ENCODE results near the gene SLC39A2.
A peak's percentile ranks its signal among the peaks of the same experiment; 100 is the strongest.
"Not testable (repeated sequence)": the region's sequence is repeated elsewhere in the genome, so short reads cannot be mapped to it uniquely, and the experiment has no call there.

SLC39A2 gene

DNA sequence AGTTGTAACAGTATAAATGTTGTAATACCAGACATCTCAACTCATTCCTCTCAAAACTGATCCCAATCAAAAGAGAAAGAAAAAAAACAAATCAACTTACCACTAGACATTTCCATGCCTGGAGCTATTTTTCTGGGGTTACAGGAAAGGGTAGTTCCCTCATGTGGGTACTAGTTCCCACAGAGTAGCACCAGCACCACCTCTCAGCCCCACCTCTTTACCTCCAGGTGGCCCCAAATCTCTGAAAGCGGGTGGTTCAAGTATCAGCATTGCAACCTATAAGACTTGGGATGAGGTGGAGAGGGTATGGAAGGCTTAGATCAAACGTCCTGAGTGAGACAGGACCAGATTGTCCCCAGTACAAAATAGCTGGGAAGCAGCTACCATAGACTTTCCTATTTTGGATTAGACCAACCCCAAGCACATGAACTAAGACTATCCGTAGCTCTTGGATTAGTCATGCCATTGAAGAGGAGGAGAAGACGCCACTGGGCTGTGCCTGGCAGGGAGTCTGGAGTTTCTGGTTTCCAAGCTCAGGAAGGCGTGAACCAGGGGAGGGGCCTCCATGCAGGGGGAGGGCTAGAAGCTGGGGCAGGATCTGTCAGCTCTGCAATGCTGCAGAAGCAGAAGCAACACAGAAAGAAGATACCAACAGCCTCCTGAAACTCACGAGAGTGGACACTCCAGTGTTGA is at the start of gene SLC39A2:
SLC39A2 (plus strand) TSS at position 620 of the 693 bp plus-strand sequence. CDS start 154 bp downstream, outside the sequence.
- DNase-seq (ENCODE audit: low spot score), result no peak

GRCh38 chr14:20954736-20955537 is 44.2 kb upstream of the SLC39A2 start, which contains the start of gene RNASE2:
TSS of gene RNASE2 (plus strand) at chr14:20955487. CDS start at chr14:20955772, 285 bp downstream.
- not testable (repeated sequence) for DNase-seq (ENCODE audit: low spot score)

DNA sequence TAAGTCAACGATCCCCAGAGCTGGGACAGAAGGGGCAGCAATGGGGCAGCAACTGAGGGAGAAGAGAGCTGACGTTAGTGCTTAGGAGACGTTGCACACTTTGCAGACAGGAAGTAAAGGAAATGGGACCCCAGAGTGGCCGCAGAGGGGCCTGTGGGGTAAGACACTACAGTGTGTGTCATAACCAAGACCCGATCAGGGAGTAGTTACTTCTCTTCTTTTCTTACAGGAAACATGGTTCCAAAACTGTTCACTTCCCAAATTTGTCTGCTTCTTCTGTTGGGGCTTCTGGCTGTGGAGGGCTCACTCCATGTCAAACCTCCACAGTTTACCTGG is 43.6 kb upstream of the SLC39A2 start:
- DNase-seq (ENCODE audit: low spot score), result not testable (repeated sequence)

- no peak for DNase-seq (ENCODE audit: low spot score)
These were observed 42.6 kb upstream of the SLC39A2 start for GRCh38 chr14:20956376-20956976.

DNA sequence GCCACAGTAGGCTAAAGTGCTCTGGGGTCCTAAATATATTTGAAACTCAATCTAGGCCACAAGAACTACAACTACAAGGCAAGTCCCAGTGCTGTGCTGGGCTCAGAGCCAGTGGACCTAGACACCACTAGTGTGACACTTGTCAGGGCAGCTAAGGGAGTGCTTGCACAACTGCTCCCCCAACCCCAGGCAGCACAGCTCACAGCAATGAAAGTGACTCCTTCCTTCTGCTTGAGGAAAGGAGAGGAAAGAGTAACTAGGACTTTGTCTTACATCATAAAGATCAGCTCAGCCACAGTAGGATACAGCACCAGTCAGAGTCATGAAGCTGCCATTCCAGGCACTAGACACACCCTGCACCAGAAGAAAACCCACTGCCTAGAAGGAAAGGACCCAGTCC is 40.1 kb upstream of the SLC39A2 start:
- not testable (repeated sequence) for DNase-seq (ENCODE audit: low spot score)

DNA sequence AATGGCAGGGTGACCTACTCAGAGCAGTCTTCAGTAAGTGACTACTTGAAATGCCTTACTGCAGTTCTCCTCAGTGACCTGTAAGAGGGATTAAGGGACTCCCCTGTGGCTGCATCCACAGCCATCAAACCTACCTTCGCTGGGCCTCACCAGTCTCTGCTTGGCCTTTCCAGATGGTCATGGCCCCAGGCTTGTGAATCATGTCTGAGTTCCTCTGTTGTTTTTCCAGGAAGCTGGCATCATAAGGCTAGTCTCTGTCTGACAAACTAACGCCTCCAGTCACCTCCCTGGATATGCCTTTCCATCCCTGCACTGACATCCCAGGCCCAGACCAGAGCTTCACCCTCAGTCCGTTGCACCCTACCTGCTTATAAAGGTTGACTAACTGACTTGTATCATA is 29.8 kb upstream of the SLC39A2 start:
- DNase-seq (ENCODE audit: low spot score), result no peak

DNA sequence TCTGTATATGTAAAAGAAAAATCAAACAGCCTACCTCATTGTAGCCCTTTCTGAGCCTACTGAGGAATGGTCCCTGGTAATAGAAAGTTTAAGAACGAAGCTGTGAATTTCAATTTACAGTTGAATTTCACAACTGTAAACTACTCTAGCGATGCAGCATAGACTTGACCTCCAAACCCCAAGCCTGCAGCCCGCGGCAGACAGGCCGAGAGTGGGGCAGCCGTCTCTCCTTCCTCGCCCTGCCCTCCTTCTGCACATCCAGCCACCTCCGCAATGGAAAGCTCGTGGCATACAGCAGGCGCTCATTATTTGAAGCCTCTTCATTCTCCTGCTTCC is 28.5 kb upstream of the SLC39A2 start:
- DNase-seq (ENCODE audit: low spot score), result no peak

DNA sequence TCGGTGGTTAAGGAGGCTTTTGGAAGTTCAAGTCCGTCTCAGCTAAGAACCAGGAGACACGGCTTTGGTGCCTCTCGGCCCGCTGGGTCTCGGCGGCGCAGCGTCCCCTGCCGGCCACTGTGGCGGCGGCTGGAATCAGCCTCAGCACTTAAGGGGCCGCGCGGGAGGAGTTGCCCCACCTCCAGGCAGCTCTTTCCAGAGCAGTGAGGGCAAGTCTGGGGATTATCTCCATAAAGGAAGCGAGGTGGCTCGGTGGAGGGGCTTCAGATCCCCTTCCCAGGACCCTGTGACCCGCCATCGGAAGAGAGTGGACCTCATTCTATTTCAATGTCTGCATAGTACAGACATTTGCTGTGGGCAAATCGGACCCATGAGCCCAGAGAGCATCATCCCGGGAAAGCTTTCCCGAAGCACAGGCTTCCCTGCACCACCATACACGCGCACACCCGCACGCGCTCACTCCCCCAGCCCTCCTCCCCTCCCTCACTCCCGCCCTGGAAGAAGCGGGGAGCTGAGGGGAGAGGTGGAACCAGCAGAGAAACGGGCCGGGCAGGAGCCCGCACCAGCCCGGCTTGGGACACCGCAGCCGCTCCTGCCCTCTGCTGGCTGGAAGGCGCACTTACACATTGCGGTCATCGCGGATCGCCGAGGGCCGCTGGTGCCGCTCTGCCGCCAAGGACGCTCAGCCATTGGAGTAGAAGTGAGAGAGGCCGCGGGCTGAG is 27.9 kb upstream of the SLC39A2 start:
- peak; percentile 88 for DNase-seq (ENCODE audit: low spot score)

- no peak for DNase-seq (ENCODE audit: low spot score)
These were observed 27.4 kb upstream of the SLC39A2 start for GRCh38 chr14:20971705-20972021.

DNA sequence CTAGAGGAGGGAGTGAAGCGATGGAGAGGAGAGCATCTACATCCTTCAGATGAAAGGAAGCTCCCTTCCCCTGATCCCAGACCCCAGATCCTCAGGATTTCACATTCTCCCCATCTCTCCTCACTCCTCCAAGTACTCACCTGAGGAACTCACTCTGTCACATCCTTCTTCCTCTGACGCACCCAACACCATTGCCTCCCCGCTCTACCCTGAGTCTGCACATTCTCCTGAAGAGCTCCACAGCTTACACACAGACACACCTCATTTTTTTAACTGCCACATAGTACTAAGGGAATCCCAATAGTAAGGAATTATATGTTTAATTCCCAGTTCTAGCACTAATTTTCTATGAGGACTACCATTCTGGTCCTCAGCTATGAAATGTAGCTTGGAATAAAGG is 25.6 kb upstream of the SLC39A2 start:
- no peak for DNase-seq (ENCODE audit: low spot score)

GRCh38 chr14:20976291-20976690 is 22.8 kb upstream of the SLC39A2 start:
- no peak for DNase-seq (ENCODE audit: low spot score)

GRCh38 chr14:20978687-20979086 is 20.4 kb upstream of the SLC39A2 start:
- DNase-seq (ENCODE audit: low spot score), result no peak

- DNase-seq (ENCODE audit: low spot score), result no peak
These were observed 18.2 kb upstream of the SLC39A2 start for GRCh38 chr14:20980906-20981305.

- DNase-seq (ENCODE audit: low spot score), result no peak
These were observed 16.3 kb upstream of the SLC39A2 start for GRCh38 chr14:20982646-20983369.

- DNase-seq (ENCODE audit: low spot score), result not testable (repeated sequence)
These were observed 13.4 kb upstream of the SLC39A2 start for GRCh38 chr14:20985650-20986049.

GRCh38 chr14:20986811-20987210 is 12.3 kb upstream of the SLC39A2 start:
- DNase-seq (ENCODE audit: low spot score), result peak; percentile 93

DNA sequence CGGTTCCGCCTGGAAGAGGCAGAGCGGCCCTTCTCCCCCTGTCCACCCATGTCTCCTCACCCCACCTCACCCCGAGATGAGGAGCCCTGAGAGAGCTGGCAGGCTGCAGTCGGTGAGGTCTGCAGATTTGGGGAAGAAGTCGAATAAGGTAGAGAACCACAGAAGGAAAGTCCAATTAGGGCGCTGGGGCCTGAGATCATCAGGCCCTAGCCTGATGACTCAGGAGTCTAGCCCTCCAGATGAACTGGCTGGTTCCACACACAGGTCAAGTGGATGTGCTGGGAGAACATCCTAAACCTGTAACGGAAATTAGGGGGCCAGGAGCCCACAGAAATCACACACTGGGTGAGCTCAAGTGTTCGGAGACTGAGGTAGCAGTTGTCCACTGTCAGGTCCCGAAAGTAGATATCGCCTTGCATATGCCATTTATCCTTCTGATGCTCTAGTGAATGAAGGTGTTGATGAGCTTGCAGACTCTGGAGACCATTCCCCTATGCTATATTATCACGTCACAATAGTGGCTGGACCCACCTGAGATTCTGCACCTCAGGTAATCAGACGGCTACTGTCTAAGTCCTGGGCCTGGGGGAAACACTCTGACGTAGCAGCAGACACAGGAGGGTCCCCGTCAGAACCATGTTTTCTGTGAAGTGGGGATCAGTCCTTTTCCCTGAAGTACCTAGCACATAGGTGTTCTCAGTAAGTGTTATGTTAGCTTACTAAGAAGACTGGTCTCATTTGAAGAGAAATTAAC is 10.2 kb upstream of the SLC39A2 start:
- DNase-seq (ENCODE audit: low spot score), result no peak

DNA sequence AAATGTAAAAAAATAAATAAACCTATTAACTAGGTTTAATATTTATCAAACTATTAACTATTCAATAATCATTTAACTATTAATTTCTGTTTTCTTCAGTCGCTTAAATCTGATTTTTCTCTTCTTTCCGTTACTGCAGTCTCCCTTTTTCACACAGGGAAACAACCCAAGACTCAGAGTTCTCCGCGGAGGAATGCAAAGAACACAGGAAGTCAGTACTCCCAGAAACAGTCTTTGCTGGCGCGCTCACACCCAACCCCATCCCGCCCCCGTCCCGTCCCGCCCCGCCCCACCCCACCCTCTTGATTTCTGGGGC is 9.7 kb upstream of the SLC39A2 start:
- DNase-seq (ENCODE audit: low spot score), result no peak

GRCh38 chr14:20989787-20990600 is 9.1 kb upstream of the SLC39A2 start, which contains the start of gene METTL17:
TSS of gene METTL17 (plus strand) at chr14:20989980. CDS start at chr14:20990003, 23 bp downstream.
- DNase-seq (ENCODE audit: low spot score), result peak; percentile 99

GRCh38 chr14:20996521-20996920 is 2.6 kb upstream of the SLC39A2 start:
- DNase-seq (ENCODE audit: low spot score), result no peak
